GM12874 (cell line): Measurements from ENCODE around the gene PTPN13.

Source experiments
- TF ChIP-seq, protein P1 (sequence below): IDR thresholded peaks from 2 replicates; pipeline ENCODE4 v1.5.1; 2011; ENCODE audit warnings: low read depth, mild to moderate bottlenecking, control low read depth, low read length, moderate library complexity; ENCODE audit not compliant: insufficient read depth

Gene PTPN13

DNA sequence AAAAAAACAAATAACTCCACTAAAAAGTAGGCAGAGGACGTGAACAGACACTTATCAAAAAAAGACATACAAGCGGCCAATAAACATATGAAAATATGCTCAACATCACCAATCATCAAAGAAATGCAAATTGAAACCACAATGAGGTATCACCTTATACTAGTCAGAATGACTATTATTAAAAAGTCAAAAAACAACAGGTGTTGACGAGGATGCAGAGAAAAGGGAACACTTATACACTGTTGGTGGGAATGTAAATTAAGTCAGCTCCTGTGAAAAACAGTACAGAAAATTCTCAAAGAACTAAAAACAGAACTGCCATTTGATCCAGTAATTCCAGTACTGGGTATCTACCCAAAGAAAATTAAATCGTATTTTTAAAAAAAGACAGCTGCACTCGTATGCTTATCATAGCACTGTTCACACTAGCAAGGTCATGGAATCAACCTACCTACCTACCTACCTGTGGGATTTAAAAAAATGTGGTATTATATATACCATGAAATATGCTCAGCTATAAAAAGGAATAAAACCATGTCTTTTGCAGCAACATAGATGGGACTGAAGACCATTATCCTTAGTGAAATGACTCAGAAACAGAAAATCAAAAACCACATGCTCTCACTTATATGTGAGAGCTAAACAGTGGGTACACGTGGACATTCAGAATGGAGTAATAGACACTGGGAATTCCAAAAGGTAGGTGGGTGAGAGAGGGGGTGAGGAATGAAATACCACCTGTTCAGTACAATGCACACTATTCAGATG, 24.8 kb upstream of the PTPN13 start:
- TF ChIP-seq, protein P1, sequence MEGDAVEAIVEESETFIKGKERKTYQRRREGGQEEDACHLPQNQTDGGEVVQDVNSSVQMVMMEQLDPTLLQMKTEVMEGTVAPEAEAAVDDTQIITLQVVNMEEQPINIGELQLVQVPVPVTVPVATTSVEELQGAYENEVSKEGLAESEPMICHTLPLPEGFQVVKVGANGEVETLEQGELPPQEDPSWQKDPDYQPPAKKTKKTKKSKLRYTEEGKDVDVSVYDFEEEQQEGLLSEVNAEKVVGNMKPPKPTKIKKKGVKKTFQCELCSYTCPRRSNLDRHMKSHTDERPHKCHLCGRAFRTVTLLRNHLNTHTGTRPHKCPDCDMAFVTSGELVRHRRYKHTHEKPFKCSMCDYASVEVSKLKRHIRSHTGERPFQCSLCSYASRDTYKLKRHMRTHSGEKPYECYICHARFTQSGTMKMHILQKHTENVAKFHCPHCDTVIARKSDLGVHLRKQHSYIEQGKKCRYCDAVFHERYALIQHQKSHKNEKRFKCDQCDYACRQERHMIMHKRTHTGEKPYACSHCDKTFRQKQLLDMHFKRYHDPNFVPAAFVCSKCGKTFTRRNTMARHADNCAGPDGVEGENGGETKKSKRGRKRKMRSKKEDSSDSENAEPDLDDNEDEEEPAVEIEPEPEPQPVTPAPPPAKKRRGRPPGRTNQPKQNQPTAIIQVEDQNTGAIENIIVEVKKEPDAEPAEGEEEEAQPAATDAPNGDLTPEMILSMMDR: no peak

DNA sequence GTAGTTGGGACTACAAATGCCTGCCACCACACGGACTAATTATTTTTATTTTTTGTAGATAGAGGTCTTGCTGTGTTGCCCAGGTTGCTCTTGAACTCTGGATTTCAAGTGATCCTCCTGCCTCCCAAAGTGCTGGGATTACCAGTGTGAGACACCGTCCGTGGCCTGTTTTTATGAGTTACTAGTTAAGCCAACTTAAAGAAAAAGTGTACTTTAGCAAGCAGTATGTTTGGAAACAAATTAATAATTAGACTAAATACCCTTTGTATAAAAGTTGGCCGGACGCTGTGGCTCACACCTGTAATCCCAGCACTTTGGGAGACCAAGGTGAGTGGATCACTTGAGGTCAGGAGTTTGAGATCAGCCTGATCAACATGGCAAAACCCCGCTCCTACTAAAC, 14.2 kb upstream of the PTPN13 start:
- TF ChIP-seq, protein P1: no peak

DNA sequence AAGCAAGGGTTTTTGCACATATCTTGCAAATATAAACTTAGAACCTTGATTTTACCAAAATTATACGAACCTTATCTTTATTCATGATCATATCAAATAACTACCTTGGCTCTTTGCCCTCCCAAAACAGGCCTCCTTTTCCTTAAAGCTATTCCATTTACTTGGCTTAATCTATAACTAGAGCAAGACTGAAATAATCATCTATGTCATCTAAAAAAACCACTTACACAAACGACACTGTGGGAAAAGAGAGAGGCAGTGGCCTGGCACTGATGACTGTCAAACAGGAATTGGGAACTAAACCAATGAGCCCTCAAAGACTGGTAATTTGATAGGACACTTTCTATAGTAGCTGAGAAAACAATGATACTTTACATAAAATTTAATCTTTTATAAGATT, 11.7 kb upstream of the PTPN13 start:
- TF ChIP-seq, protein P1: no peak

- TF ChIP-seq, protein P1: no peak
Observed at GRCh38 chr4:86586160-86586572, 7.9 kb upstream of the PTPN13 start.

- TF ChIP-seq, protein P1: no peak
Observed at GRCh38 chr4:86586626-86587380, 7.3 kb upstream of the PTPN13 start.

DNA sequence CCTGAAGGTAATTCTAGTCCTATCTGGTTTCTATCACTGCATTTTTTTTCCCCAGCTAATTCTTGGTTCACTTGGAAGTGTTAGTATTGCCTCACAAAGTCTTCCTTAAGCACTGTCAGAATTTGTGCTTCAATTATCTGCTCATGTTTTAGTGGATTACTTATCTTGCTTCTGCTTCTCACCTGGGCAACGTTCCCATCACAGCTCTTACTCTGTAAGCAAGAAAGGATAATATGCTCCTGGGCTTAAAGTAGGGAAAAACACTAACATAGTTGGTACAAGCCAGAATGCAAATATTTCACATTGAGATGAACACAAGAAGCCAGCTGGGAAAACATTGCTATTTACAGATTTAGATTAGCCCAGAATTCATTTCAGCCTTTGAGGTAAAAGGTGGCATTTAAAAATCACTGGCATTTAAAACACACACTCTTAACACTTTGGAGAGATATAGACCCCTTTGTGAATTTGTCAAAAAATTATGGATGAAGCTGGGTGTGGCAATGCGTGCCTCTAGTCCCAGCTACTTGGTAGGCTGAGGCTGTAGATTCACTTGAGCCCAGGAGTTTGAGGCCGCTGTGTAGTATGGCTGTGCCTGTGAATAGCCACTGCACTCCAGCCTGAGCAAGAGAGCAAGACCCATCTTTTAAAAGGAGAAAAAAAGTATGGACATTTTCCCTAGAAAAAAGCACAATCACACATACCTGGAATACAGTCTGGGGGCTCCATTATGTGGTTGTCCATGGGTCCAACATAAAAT, 6.6 kb upstream of the PTPN13 start:
- TF ChIP-seq, protein P1: no peak
